Measurements from ENCODE around the gene AKAP6. TPM values are rescaled to one million over a fixed set of nuclear protein-coding genes. Genes with fewer than 3 reads are reported as not detected.

The AKAP6 gene
- total and polyA plus RNA-seq, 10 of the 15 experiments (the other 5 are each of a cell fraction or from before 2014, with no cell fraction given), result 0.35 to 5.9 (median 2.2) TPM

DNA sequence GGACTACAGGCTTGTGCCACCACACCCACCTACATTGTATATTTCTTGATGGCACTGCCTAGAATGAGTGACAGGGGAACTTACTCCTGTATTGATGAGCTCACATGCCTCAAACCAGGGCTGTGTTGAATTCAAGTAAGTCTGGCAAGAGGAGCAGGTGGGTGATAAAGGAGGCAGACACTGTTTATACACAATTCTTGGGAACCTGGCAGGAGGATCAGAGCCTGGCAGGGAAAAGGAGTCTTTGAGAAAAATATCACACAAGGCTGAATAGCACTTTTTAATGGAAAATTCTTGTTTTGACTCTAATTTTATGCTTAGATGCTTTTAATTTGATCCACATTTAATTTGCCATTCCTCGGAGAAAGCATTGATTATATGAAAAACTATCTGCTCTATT is 316.5 kb downstream of the AKAP6 start:
- Histone ChIP-seq H3K27me3 (replicated peaks in 1 of 2; ENCODE audit: control insufficient read depth in 2 of 2, insufficient read depth in 2 of 2, low read length in 1 of 2) (no peaks in the 10 kb centered on the region), H4K20me1 (ENCODE audit: control insufficient read depth, insufficient read depth) (no peaks in the 10 kb centered on the region), H3K4me2 (ENCODE audit: control insufficient read depth, insufficient read depth) (no peak overlapping the region), H3K4me1 (ENCODE audit: control insufficient read depth, insufficient read depth, low read length) (no peaks in the 10 kb centered on the region), H3K9me3 (replicated peaks; ENCODE audit: control insufficient read depth, insufficient read depth, low read length) (no peaks in the 10 kb centered on the region), H3K4me3 (no peak overlapping the region), H3K36me3 (ENCODE audit: control insufficient read depth in 2 of 2, insufficient read depth in 2 of 2, low read length in 1 of 2) (no peaks in the 10 kb centered on the region), H3K79me2 (ENCODE audit: control insufficient read depth, insufficient read depth, low read length) (no peaks in the 10 kb centered on the region), H3K27ac (ENCODE audit: control insufficient read depth, insufficient read depth) (no peak overlapping the region), H2AFZ (ENCODE audit: control insufficient read depth, low read depth, low read length) (no peak overlapping the region), H3K9ac (ENCODE audit: control insufficient read depth, insufficient read depth, low read length) (no peak overlapping the region)
- no peak for ATAC-seq
- POLR2A ChIA-PET, result interaction anchor here (1.0 kb wide), 1 partner anchor 9 kb away, joined by 3 read pairs; no protein-coding TSS in a partner anchor
- WGBS (ENCODE audit: insufficient coverage, insufficient replicate concordance, low lambda C conversion rate, missing lambda C conversion rate), result 96% methylated on average over 1 of the region's 1 CpG
- RAD21 ChIA-PET (ENCODE audit: unreplicated experiment), result no interaction called here
- FAIRE-seq, result no peak
- TF ChIP-seq HDAC6 (IDR thresholded peaks at IDR 0.05; ENCODE audit: unreplicated experiment) (no peak), CHD1 (IDR thresholded peaks at IDR 0.05; ENCODE audit: low read depth, low read length) (no peak), TCF7 (IDR thresholded peaks at IDR 0.05; ENCODE audit: borderline replicate concordance) (no peak), NRF1 (conservative IDR thresholded peaks at IDR 0.05; ENCODE audit: low read depth, low read length) (no peak), RAD51 (IDR thresholded peaks at IDR 0.05) (no peak), ZNF217 (IDR thresholded peaks at IDR 0.05) (no peak), CBX3 (IDR thresholded peaks at IDR 0.05; ENCODE audit: borderline replicate concordance, low read depth) (no peak), NFYA (IDR thresholded peaks at IDR 0.05; ENCODE audit: borderline replicate concordance, low read depth, low read length) (no peak), TCF3 (IDR thresholded peaks at IDR 0.05; ENCODE audit: borderline replicate concordance, insufficient read depth, low read depth, low read length) (no peak), MYC (IDR thresholded peaks at IDR 0.05; ENCODE audit: insufficient read depth, insufficient read length, insufficient replicate concordance, low read length, severe bottlenecking) (no peak), EGR1 (IDR thresholded peaks at IDR 0.05; ENCODE audit: borderline replicate concordance in 1 of 2, low read depth in 2 of 2, low read length in 2 of 2) (no peak), CBX5 (IDR thresholded peaks at IDR 0.05; ENCODE audit: low read depth) (no peak), ZNF274 (IDR thresholded peaks at IDR 0.05; ENCODE audit: insufficient read depth, insufficient read length) (no peak)
- TF ChIP-seq, protein P1, sequence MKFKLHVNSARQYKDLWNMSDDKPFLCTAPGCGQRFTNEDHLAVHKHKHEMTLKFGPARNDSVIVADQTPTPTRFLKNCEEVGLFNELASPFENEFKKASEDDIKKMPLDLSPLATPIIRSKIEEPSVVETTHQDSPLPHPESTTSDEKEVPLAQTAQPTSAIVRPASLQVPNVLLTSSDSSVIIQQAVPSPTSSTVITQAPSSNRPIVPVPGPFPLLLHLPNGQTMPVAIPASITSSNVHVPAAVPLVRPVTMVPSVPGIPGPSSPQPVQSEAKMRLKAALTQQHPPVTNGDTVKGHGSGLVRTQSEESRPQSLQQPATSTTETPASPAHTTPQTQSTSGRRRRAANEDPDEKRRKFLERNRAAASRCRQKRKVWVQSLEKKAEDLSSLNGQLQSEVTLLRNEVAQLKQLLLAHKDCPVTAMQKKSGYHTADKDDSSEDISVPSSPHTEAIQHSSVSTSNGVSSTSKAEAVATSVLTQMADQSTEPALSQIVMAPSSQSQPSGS (IDR thresholded peaks at IDR 0.05; ENCODE audit: low read length), result no peak
- TF ChIP-seq, protein P2, sequence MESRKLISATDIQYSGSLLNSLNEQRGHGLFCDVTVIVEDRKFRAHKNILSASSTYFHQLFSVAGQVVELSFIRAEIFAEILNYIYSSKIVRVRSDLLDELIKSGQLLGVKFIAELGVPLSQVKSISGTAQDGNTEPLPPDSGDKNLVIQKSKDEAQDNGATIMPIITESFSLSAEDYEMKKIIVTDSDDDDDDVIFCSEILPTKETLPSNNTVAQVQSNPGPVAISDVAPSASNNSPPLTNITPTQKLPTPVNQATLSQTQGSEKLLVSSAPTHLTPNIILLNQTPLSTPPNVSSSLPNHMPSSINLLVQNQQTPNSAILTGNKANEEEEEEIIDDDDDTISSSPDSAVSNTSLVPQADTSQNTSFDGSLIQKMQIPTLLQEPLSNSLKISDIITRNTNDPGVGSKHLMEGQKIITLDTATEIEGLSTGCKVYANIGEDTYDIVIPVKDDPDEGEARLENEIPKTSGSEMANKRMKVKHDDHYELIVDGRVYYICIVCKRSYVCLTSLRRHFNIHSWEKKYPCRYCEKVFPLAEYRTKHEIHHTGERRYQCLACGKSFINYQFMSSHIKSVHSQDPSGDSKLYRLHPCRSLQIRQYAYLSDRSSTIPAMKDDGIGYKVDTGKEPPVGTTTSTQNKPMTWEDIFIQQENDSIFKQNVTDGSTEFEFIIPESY (IDR thresholded peaks at IDR 0.05), result no peak
- TF ChIP-seq, protein P3, sequence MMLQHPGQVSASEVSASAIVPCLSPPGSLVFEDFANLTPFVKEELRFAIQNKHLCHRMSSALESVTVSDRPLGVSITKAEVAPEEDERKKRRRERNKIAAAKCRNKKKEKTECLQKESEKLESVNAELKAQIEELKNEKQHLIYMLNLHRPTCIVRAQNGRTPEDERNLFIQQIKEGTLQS (IDR thresholded peaks at IDR 0.05; ENCODE audit: borderline replicate concordance, extremely low read depth, low read depth, low read length), result no peak
- TF ChIP-seq, protein P4, sequence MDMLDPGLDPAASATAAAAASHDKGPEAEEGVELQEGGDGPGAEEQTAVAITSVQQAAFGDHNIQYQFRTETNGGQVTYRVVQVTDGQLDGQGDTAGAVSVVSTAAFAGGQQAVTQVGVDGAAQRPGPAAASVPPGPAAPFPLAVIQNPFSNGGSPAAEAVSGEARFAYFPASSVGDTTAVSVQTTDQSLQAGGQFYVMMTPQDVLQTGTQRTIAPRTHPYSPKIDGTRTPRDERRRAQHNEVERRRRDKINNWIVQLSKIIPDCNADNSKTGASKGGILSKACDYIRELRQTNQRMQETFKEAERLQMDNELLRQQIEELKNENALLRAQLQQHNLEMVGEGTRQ (IDR thresholded peaks at IDR 0.05; ENCODE audit: borderline replicate concordance, low read depth, low read length), result no peak
- TF ChIP-seq, protein P5, sequence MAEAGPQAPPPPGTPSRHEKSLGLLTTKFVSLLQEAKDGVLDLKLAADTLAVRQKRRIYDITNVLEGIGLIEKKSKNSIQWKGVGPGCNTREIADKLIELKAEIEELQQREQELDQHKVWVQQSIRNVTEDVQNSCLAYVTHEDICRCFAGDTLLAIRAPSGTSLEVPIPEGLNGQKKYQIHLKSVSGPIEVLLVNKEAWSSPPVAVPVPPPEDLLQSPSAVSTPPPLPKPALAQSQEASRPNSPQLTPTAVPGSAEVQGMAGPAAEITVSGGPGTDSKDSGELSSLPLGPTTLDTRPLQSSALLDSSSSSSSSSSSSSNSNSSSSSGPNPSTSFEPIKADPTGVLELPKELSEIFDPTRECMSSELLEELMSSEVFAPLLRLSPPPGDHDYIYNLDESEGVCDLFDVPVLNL (IDR thresholded peaks at IDR 0.05; ENCODE audit: low read depth, low read length), result no peak
- intact Hi-C loops (cut with micrococcal nuclease; ENCODE audit: unreplicated experiment), result no loop called here
- CTCF ChIA-PET, result interaction anchor here (0.6 to 1.3 kb wide), 4 partner anchors 12 to 484 kb away, joined by 3 to 4 read pairs (median 3); no protein-coding TSS in a partner anchor
- DNase-seq (ENCODE audit: low read depth, low spot score), result no peak
- no TSS peak for BruUV-seq (replicated peaks)
- SMC1A ChIA-PET (ENCODE audit: uncharacterized antibody, unreplicated experiment), result no interaction called here
- in situ Hi-C loops (cut with MboI), result no loop called here
